Stimulated activated CD8-positive, alpha-beta memory T cell treated with anti-CD3 and anti-CD28 coated beads, Interleukin-15, amount 100 ng/mL, for 48 hours (primary cell): ENCODE results near the gene NEIL1.
"Not testable (repeated sequence)": the region's sequence is repeated elsewhere in the genome, so short reads cannot be mapped to it uniquely, and the experiment has no call there.

Experiments used
- DNase-seq, 2 donors: peaks; one replicate each; pipeline ENCODE4 v3.0.0-alpha.2; 2020; ENCODE audit warnings: low read depth in 2 of 2

The NEIL1 gene

GRCh38 chr15:75333654-75334419 lies 13.0 kb upstream of the NEIL1 start:
- DNase-seq = not testable (repeated sequence)

DNA sequence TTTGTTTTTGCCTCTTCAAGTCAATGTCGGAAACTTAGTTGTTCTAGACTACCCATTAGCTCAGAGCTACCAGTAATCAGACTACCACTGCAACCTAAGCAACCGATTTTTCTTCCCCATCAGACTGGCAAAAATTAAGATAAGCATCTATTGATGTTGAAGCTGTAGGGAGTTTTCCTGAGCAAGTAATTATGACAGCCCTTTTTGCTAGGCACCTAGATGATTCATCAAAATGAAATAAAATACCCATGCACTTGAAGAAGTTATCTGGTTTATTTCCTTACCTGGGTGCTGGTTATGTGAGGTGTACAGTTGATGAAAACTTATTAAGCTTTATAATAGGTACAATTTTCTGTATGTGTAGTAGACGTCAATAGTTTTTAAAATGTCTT lies 11.5 kb upstream of the NEIL1 start:
- no peak for DNase-seq

GRCh38 chr15:75335705-75336355 lies 11.0 kb upstream of the NEIL1 start, which contains the start of gene COMMD4:
COMMD4 (plus strand) TSS chr15:75336063; CDS start chr15:75336090, 27 bp downstream.
- DNase-seq = peak; percentile 73 to 75

- no peak for DNase-seq
These were observed 8.1 kb upstream of the NEIL1 start for GRCh38 chr15:75338661-75339240.

- DNase-seq = no peak
These were observed 7.2 kb upstream of the NEIL1 start for GRCh38 chr15:75339531-75340240.

- DNase-seq = no peak
These were observed 4.6 kb upstream of the NEIL1 start for GRCh38 chr15:75342221-75342620.

- DNase-seq = not testable (repeated sequence)
These were observed 2.9 kb upstream of the NEIL1 start for GRCh38 chr15:75343953-75344352.

- DNase-seq = peak; percentile 27 to 29
These were observed 589 bp downstream of the NEIL1 start for GRCh38 chr15:75347222-75348033.

GRCh38 chr15:75348034-75348561 lies 1.3 kb downstream of the NEIL1 start:
- DNase-seq = no peak

DNA sequence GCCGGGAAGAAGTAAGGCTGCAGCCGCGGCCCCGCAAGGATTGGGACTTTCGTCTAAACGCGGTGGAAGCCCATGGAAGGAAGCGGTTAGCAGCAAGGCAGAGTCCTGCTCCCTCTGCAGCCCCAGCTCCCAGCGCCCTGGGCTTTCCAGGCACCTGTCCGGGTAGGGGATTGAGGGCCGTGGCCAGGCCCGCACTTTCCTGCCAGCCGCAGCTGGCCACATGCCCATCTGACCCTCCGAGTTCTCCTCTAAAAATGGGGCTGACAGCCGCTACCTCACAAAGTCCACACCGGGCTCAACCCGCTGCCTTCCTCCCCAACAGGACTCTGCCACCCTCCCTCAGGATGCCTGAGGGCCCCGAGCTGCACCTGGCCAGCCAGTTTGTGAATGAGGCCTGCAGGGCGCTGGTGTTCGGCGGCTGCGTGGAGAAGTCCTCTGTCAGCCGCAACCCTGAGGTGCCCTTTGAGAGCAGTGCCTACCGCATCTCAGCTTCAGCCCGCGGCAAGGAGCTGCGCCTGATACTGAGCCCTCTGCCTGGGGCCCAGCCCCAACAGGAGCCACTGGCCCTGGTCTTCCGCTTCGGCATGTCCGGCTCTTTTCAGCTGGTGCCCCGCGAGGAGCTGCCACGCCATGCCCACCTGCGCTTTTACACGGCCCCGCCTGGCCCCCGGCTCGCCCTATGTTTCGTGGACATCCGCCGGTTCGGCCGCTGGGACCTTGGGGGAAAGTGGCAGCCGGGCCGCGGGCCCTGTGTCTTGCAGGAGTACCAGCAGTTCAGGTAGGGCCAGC lies 1.9 kb downstream of the NEIL1 start:
- no peak for DNase-seq

DNA sequence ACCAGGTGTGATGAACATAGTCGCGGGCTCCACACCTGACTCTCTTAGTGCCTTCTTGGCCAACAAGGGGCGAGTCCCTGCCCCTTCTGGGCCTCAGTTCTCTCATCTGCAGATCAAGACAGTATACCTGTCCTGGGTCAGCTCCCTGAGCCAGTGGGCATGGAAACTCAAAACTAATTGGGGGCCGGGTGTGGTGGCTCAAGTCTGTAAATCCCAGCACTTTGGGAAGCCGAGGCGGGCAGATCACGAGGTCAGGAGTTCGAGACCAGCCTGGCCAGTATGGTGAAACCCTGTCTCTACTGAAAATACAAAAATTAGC lies 2.5 kb downstream of the NEIL1 start:
- DNase-seq = not testable (repeated sequence)

- DNase-seq = peak; percentile 68 to 70
These were observed 3.2 kb downstream of the NEIL1 start for GRCh38 chr15:75349851-75350588.

- no peak for DNase-seq
These were observed 3.9 kb downstream of the NEIL1 start for GRCh38 chr15:75350601-75351361.

DNA sequence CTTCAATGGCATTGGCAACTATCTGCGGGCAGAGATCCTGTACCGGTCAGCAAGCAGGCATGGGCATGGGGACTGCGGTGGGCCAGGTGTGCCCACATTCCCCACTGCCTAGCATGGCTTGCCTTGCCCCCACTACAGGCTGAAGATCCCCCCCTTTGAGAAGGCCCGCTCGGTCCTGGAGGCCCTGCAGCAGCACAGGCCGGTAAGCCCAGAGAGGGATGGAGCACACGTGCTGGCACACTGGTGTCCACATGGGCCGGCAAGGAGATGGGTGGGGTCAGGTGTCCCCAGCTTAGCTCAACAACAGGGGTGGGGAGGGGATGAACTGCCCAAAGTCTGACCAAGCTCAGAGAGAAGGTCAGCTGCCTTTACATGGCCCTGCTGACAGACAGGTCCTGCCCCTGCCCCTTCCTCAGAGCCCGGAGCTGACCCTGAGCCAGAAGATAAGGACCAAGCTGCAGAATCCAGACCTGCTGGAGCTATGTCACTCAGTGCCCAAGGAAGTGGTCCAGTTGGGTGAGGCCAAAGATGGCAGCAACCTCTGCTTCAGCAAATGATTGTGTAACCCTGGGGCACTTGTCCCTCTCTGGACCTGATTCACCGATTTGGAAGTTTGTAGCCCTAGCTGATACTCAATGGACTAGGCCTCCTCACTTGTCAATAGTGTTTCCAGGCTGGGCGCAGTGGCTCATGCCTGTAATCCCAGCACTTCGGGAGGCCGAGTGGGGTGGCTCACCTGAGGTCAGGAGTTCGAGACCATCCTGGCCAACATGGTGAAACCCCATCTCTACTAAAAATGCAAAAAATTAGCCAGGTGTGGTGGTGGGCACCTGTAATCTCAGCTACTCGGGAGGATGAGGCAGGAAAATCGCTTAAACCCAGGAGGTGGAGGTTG lies 5.6 kb downstream of the NEIL1 start:
- no peak for DNase-seq

GRCh38 chr15:75353604-75354003 lies 6.8 kb downstream of the NEIL1 start:
- no peak for DNase-seq

DNA sequence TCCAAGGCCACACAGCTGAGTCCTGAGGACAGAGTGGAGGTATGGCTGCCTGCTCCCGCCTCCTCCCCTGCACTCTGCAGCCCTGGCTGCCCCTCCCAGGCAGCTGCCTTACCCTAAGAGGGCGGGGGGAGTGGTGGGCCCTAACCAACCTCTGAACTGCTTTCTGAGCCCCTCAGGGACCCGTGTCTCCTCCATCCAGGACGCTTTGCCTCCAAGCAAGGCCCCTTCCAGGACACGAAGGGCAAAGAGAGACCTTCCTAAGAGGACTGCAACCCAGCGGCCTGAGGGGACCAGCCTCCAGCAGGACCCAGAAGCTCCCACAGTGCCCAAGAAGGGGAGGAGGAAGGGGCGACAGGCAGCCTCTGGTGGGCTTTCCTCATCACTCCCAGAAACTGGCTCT lies 7.6 kb downstream of the NEIL1 start:
- no peak for DNase-seq

GRCh38 chr15:75355369-75355768 lies 8.5 kb downstream of the NEIL1 start:
- no peak for DNase-seq

- no peak for DNase-seq
These were observed 9.2 kb downstream of the NEIL1 start for GRCh38 chr15:75356006-75356405.
